K562 (cell line): ENCODE data around the gene CASKIN1. TPM values are rescaled to one million over a fixed set of nuclear protein-coding genes. Genes with fewer than 3 reads are reported as not detected.

Source experiments
- ARID1B ChIP-seq: fragments of 450-650 bp; IDR thresholded peaks from 2 replicates; pipeline ENCODE4 v1.6.1; 2016; ENCODE audit warnings: antibody characterized with exemption, mild to moderate bottlenecking, inconsistent platforms
- HOMEZ ChIP-seq: fragments of 250-450 bp; sonication (Bioruptor Pico); IDR thresholded peaks from 2 replicates; pipeline ENCODE4 v1.4.0; 2020; ENCODE audit warnings: mild to moderate bottlenecking, moderate library complexity
- MYC ChIP-seq, 2 experiments: fragments of 250-450 bp in 1 of 2; sonication (Bioruptor Pico) in 1 of 2; IDR thresholded peaks; 2 replicates each; pipeline versions ENCODE4 v1.5.1 to v1.6.1; 2012 to 2021; ENCODE audit warnings: low read depth in 2 of 2, borderline replicate concordance in 1 of 2, improper control_type of control experiment in 1 of 2, low read length in 1 of 2, mild to moderate bottlenecking in 1 of 2, moderate library complexity in 1 of 2
- NKRF ChIP-seq: fragments of 450-650 bp; IDR thresholded peaks from 2 replicates; pipeline ENCODE4 v1.6.1; 2016; ENCODE audit warnings: borderline replicate concordance
- PREB ChIP-seq: sonication (generic); formaldehyde crosslinking; IDR thresholded peaks from 2 replicates; pipeline ENCODE4 v1.8.1; 2023; ENCODE audit warnings: mild to moderate bottlenecking, missing genetic modification reagents
- PRPF4 ChIP-seq: fragments of 200-400 bp; formaldehyde crosslinking; IDR thresholded peaks from one replicate; pipeline ENCODE4 v1.6.1; 2017; ENCODE audit warnings: low read length, low read depth, mild to moderate bottlenecking; ENCODE audit not compliant: insufficient read depth, poor library complexity, severe bottlenecking
- RAD21 ChIP-seq, 2 experiments: fragments of 250-450 bp in 1 of 2; fragments of 450-650 bp in 1 of 2; sonication (Bioruptor Pico) in 1 of 2; formaldehyde crosslinking in 1 of 2; IDR thresholded peaks in 1 of 2; conservative IDR thresholded peaks in 1 of 2; 2 replicates each; pipeline versions ENCODE4 v1.4.0 to v1.8.0; 2020 to 2022; ENCODE audit warnings: mild to moderate bottlenecking in 2 of 2, moderate library complexity in 1 of 2
- RFX1 ChIP-seq: fragments of 450-650 bp; IDR thresholded peaks from 2 replicates; pipeline ENCODE4 v1.6.1; 2016; ENCODE audit warnings: mild to moderate bottlenecking, moderate library complexity
- SAFB2 ChIP-seq: fragments of 200-400 bp; formaldehyde crosslinking; IDR thresholded peaks from 2 replicates; pipeline ENCODE4 v1.6.1; 2018; ENCODE audit warnings: borderline replicate concordance, low read length, low read depth, moderate library complexity; ENCODE audit not compliant: severe bottlenecking
- TEAD1 ChIP-seq, 2 experiments: fragments of 450-650 bp in 1 of 2; sonication (generic) in 1 of 2; formaldehyde crosslinking; IDR thresholded peaks; 2 replicates each; pipeline versions ENCODE4 v1.4.0 to v1.8.0; 2020 to 2022; ENCODE audit warnings: mild to moderate bottlenecking in 2 of 2, missing genetic modification reagents in 1 of 2
- ZBTB34 ChIP-seq: fragments of 250-450 bp; sonication (Bioruptor Pico); IDR thresholded peaks from 2 replicates; pipeline ENCODE4 v1.8.0; 2021; ENCODE audit warnings: mild to moderate bottlenecking, moderate library complexity
- ZNF121 ChIP-seq: sonication (generic); formaldehyde crosslinking; conservative IDR thresholded peaks from 2 replicates; pipeline ENCODE4 v1.8.0; 2022; ENCODE audit warnings: missing genetic modification reagents
- ZNF134 ChIP-seq: fragments of 250-450 bp; sonication (Bioruptor Pico); conservative IDR thresholded peaks from 2 replicates; pipeline ENCODE4 v1.4.0; 2020
- ZNF324 ChIP-seq: fragments of 250-450 bp; sonication (Bioruptor Pico); IDR thresholded peaks from 2 replicates; pipeline ENCODE4 v1.4.0; 2020; ENCODE audit warnings: mild to moderate bottlenecking
- ZNF609 ChIP-seq: sonication (generic); formaldehyde crosslinking; IDR thresholded peaks from 2 replicates; pipeline ENCODE4 v1.8.1; 2023; ENCODE audit warnings: missing genetic modification reagents, mild to moderate bottlenecking, borderline replicate concordance
- polyA plus RNA-seq, 8 experiments: library from polyadenylated mRNA; depleted of rRNA in 4 of 8; stranded (reverse) in 5 of 8; unstranded in 3 of 8; fragments of >200 nt; fragmentation: Nextera tagmentation in 2 of 8; fragmentation: Illumina TruSeq in 1 of 8; extraction: Ambion mirVana in 2 of 8; extraction: Trizol in 1 of 8; gene quantifications; 2 replicates each; pipeline versions ENCODE4 v1.2.1 to v1.2.3, GENCODE V29; 2011 to 2014; ENCODE audit warnings: inconsistent platforms in 1 of 8, missing spikeins in 1 of 8
- total RNA-seq, 7 experiments: library from RNA; depleted of rRNA in 6 of 7; stranded (reverse); fragments of >200 nt in 6 of 7; fragmentation: Illumina TruSeq in 2 of 7; extraction: Trizol in 2 of 7; gene quantifications; 2 replicates each; pipeline versions ENCODE4 v1.2.1 to v1.2.3, GENCODE V29; 2011 to 2021; ENCODE audit warnings: low replicate concordance in 1 of 7

Gene CASKIN1
- total and polyA plus RNA-seq, 9 of the 15 experiments (the other 6 are each of a cell fraction or from before 2014, with no cell fraction given) = 0.15 to 4.5 (median 1.5) TPM; not detected in 2

- TF ChIP-seq PREB (CRISPR knock-in tag) (no peak), ZNF134 (CRISPR knock-in tag) (peak; percentile 50; the same call in 1 of the 2 replicates), RFX1 (no peak), MYC (IDR thresholded peaks at IDR 0.05; ENCODE audit: low read depth, low read length) (no peak), MYC (CRISPR knock-in tag; IDR thresholded peaks at IDR 0.05; ENCODE audit: borderline replicate concordance, low read depth) (no peak), ZNF324 (CRISPR knock-in tag) (no peak), ZBTB34 (CRISPR knock-in tag) (no peak), ARID1B (no peak), ZNF121 (CRISPR knock-in tag) (peak; percentile 96), SAFB2 (no peak), TEAD1 (CRISPR knock-in tag; IDR thresholded peaks at IDR 0.05) (0 out of 4 replicates have a peak, but pooled peaks of 1 of the 2 experiments have one; percentile 12), PRPF4 (no peak), HOMEZ (CRISPR knock-in tag) (no peak), RAD21 (CRISPR knock-in tag; conservative IDR thresholded peaks at IDR 0.05 in 1 of 2, IDR thresholded peaks at IDR 0.05 in 1 of 2) (peak; percentile 25 to 46; a peak in 2 of 4 replicates), ZNF609 (peak; percentile 15; the same call in 1 of the 2 replicates), NKRF (0 out of 2 replicates have a peak, but pooled peaks have one; percentile 53)
Measured at GRCh38 chr16:2223942-2224486, 27.6 kb upstream of the CASKIN1 start (continued).
